ENCODE results near the gene MAMDC4.
"Not testable (repeated sequence)": the region's sequence is repeated elsewhere in the genome, so short reads cannot be mapped to it uniquely, and the experiment has no call there.

MAMDC4 gene

GRCh38 chr9:136881691-136882108 lies 29.6 kb downstream of the MAMDC4 start:
- Mint-ChIP-seq H3K4me3 (peak overlapping the region; percentile 76 to 84), H3K36me3 (ENCODE audit: insufficient read depth) (peaks cover 18% of the 10 kb centered on the region), H3K27ac (peak overlapping the region; percentile 85 to 90), H3K27me3 (no peaks in the 10 kb centered on the region), H3K4me1 (ENCODE audit: low read depth in 2 of 2) (peaks cover 15 to 20% of the 10 kb centered on the region in 2 donors), H3K9me3 (no peaks in the 10 kb centered on the region)
- no peak for ATAC-seq (replicated peaks)
- no peak for DNase-seq

DNA sequence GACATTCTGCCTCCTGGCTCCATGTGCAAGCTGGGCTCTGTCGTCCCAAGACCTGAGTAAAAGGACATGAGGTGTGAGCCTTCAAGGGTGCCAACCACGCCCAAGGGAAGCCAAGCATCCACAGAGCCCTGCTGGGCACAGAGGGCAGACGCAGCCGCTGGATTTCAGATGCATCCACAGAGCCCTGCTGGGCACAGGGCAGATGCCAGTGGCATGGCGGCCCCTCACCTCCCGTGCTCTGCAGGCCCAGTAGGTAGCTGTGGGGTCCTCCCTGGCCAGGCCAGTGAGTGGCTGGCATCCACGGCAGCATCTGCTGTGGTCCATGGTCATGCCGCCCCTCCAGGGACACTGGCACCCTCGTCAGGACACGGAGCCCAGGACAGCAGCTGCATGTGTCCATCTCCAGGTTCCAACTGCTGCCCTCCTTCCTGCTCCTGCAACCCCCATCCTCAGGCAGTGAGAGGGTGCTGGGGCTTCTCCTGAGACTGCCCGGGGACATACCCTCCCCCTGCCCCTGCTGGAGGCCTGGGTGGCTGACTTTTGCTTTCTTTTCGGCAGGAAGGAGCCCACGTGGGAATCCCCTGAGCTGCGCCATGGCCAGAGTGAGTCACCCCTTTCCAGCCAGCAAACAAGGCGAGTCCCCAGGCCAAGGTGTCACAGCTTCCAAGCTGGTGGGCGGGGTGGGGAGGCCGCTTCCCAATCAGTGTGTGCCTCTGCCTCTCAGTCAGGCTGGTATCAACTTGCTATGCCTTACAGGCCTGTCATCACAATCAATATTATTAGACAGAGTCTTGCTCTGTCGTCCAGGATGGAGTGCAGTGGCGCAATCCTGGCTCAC lies 30.2 kb downstream of the MAMDC4 start:
- Mint-ChIP-seq H3K4me3 (peak overlapping the region; percentile 76 to 84), H3K36me3 (ENCODE audit: insufficient read depth) (peaks cover 23% of the 10 kb centered on the region)
- ATAC-seq (replicated peaks) = peak; percentile 60

DNA sequence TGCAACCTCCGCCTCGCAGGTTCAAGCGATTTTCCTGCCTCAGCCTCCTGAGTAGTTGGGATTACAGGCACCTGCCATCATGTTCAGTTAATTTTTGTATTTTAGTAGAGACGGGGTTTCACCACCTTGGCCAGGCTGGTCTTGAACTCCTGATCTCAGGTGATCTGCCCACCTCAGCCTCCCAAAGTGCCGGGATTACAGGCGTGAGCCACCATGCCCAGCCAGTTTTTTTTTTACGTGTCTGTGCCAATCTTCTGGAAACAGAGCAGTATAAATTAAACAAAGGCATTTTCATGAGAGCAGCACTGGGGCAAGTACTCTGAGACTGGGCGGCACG lies 30.8 kb downstream of the MAMDC4 start:
- not testable (repeated sequence) for H3K9me3 Mint-ChIP-seq; ATAC-seq (replicated peaks)
- H3K4me1 Mint-ChIP-seq (ENCODE audit: low read depth in 2 of 2) = peaks cover 23 to 24% of the 10 kb centered on the region in 2 donors

More for the DNA sequence above, 30.2 kb downstream of the MAMDC4 start:
- peak; percentile 72 to 73 (median 72) for DNase-seq
- Mint-ChIP-seq H3K27ac (peak overlapping the region; percentile 85 to 90), H3K27me3 (no peaks in the 10 kb centered on the region), H3K4me1 (ENCODE audit: low read depth in 2 of 2) (peaks cover 20 to 23% of the 10 kb centered on the region in 2 donors), H3K9me3 (no peaks in the 10 kb centered on the region)

GRCh38 chr9:136883670-136884069 lies 31.5 kb downstream of the MAMDC4 start:
- H3K9me3 Mint-ChIP-seq; H3K4me3 Mint-ChIP-seq; H3K27ac Mint-ChIP-seq; ATAC-seq (replicated peaks); DNase-seq; H3K27me3 Mint-ChIP-seq: not testable (repeated sequence)
- Mint-ChIP-seq H3K36me3 (ENCODE audit: insufficient read depth) (peaks cover 25% of the 10 kb centered on the region), H3K4me1 (ENCODE audit: low read depth in 2 of 2) (peaks cover 27 to 28% of the 10 kb centered on the region in 2 donors)

More for the DNA sequence above, 30.8 kb downstream of the MAMDC4 start:
- DNase-seq, H3K27me3 Mint-ChIP-seq: not testable (repeated sequence)
- Mint-ChIP-seq H3K27ac (peak overlapping the region; percentile 85 to 90), H3K4me3 (peak overlapping the region; percentile 76 to 84), H3K36me3 (ENCODE audit: insufficient read depth) (peaks cover 25% of the 10 kb centered on the region)

DNA sequence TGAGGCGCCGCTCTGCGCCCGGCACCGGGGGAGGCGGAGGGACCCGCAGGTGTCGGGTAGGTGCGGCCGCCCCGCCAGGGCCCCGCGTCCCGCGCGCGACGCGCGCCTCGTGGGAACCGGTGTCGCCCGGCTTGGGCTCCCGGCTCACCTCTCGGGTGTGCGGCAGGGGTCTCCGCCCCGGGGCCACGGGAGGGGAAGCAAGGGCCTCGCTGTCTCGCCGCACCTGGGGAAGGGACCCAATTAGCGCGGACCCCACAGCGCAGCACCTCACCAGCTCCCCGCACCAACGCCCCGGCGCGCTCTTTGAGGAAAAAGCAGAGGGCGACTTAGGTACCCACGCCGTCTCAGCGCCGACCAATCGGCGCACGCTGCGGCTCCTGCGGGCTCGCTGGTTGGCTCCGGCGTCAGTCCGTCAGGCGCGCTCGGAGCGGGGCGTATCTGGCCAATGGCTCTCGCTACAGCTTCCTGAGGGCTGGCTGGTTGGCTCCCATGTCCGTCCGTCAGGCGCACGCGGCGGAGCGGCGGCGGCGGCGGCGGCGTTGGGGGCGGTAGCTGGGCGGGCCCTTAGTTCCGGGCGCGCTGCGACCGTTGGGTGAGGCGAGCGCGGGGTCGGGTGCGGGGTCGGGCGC lies 33.9 kb downstream of the MAMDC4 start, which contains the start of gene TRAF2:
Gene TRAF2, plus strand, starts transcription at position 567 of the 629 bp plus-strand sequence. CDS start 12,225 bp downstream, outside the sequence.
- H3K27ac Mint-ChIP-seq = peak within 1 kb of the TSS; percentile 89 to 97
- peaks cover 26 to 27% of the 10 kb centered on the region in 2 donors for H3K4me1 Mint-ChIP-seq (ENCODE audit: low read depth in 2 of 2)
- peak; percentile 94 to 97 (median 94) for DNase-seq
- H3K27me3 Mint-ChIP-seq = no peaks in the 10 kb centered on the region
- ATAC-seq (replicated peaks) = peak; percentile 85
- H3K36me3 Mint-ChIP-seq (ENCODE audit: insufficient read depth) = peaks cover 30% of the 10 kb centered on the region
- no peaks in the 10 kb centered on the region for H3K9me3 Mint-ChIP-seq
- H3K4me3 Mint-ChIP-seq = peak within 1 kb of the TSS; percentile 80 to 84

DNA sequence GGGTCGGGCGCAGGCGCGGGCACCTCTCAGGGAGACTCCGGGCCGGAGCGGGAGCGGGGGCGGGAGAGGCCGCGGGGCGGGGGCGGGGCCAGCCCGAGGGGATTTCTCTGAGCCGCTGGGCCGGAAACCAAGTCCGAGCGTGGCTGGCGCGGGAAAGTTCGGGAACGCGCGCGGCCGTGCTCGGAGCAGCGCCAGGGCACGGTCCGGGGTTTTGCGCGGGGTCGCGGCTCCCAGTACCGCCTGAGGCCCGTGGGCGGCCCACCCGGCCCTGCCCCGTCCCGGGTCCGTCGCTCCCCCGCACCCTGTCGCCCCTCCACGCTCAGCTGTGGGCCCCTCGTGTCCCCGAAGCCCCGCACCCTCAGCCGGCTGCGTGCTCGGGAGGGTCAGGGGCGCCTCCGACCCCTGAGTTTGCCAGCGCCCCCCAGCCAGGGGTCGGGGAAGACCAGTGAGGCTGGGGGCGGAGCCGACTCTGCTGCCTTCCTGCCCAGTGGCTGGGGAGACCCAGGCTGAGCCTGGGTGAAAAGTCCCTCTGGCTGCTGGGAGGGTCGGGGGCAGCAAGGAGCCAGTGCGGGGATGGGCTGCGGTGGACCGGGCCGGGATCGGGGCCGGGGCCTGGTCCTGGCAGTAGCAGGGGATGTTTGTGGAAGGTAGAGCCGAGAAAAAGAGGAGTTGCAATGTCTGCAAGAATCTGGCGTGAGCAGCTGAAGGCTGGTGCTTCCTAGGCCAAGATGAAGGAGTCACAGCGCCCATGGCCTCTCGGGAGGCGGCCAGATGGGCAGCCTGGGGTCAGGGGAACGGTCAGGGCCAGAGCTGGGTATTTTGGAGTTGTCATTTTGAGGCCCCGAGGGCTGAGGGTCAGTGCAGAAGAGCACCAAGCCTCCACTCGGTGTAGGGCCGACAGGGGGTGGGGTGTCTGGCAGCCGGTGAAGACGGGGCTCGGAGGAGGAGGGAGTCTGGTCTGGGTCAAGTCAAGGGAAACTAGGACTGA lies 34.8 kb downstream of the MAMDC4 start:
- Mint-ChIP-seq H3K27me3 (no peaks in the 10 kb centered on the region), H3K4me1 (ENCODE audit: low read depth in 2 of 2) (peaks cover 20 to 22% of the 10 kb centered on the region in 2 donors), H3K4me3 (peak overlapping the region; percentile 80 to 84), H3K9me3 (no peaks in the 10 kb centered on the region), H3K36me3 (ENCODE audit: insufficient read depth) (peaks cover 37% of the 10 kb centered on the region), H3K27ac (peak overlapping the region; percentile 89 to 97)
- peak; percentile 20 to 71 (median 69) for DNase-seq
- peak; percentile 55 for ATAC-seq (replicated peaks)

GRCh38 chr9:136888454-136888853 lies 36.3 kb downstream of the MAMDC4 start:
- Mint-ChIP-seq H3K4me1 (ENCODE audit: low read depth in 2 of 2) (peaks cover 13 to 15% of the 10 kb centered on the region in 2 donors), H3K9me3 (no peaks in the 10 kb centered on the region), H3K4me3 (no peak overlapping the region), H3K36me3 (ENCODE audit: insufficient read depth) (peaks cover 30% of the 10 kb centered on the region), H3K27me3 (no peaks in the 10 kb centered on the region), H3K27ac (peak overlapping the region in 1 of 2 donors; percentile 97)
- ATAC-seq (replicated peaks) (no peak), DNase-seq (no peak)

GRCh38 chr9:136889858-136890257 lies 37.7 kb downstream of the MAMDC4 start:
- H3K27ac Mint-ChIP-seq = peak overlapping the region in 1 of 2 donors; percentile 67
- peaks cover 36% of the 10 kb centered on the region for H3K36me3 Mint-ChIP-seq (ENCODE audit: insufficient read depth)
- peaks cover 20 to 24% of the 10 kb centered on the region in 2 donors for H3K4me1 Mint-ChIP-seq (ENCODE audit: low read depth in 2 of 2)
- no peaks in the 10 kb centered on the region for H3K9me3 Mint-ChIP-seq
- ATAC-seq (replicated peaks) (no peak), DNase-seq (no peak)
- H3K27me3 Mint-ChIP-seq = no peaks in the 10 kb centered on the region
- no peak overlapping the region for H3K4me3 Mint-ChIP-seq

DNA sequence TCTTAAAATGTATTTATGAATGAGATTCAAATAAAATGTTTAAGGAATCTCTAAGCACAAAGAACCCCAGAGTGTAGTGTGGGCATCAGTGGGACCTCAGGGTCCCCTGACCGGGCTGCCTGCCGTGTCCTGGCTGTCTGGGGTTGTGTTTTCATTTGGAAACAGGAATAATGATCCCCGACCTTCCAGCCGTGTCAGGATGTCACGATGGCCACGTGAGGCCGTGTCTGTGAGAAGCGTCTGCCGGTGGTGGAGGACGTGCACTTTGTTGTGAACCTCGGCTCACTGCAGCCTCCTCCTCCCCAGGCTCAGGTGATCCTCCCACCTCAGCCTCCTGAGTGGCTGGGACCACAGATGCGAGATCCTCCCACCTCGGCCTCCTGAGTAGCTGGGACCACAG lies 38.5 kb downstream of the MAMDC4 start:
- Mint-ChIP-seq H3K4me3 (no peak overlapping the region), H3K9me3 (no peaks in the 10 kb centered on the region), H3K27ac (no peak overlapping the region), H3K36me3 (ENCODE audit: insufficient read depth) (peaks cover 30% of the 10 kb centered on the region), H3K4me1 (ENCODE audit: low read depth in 2 of 2) (peaks cover 21 to 24% of the 10 kb centered on the region in 2 donors), H3K27me3 (no peaks in the 10 kb centered on the region)
- ATAC-seq (replicated peaks) = no peak
- DNase-seq = no peak

DNA sequence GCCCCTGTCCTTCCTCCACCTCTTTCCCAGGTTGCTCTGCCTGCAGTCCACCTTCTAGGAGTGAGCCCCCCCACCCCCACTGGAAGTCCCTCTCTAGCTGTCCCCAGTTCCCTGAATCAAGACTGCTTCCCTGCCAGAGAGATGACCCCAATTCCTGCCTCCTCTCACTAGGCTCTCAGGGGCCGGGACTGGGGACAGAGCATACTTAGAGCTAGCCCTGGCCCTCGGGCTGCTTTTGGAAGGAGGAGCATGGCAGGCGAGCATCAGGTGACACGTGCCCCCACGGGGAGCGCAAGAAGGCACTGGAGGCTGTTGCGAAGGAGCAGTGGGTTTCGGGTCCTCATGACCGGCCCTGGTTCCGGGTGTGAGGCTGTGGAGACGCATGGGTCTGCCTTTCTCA lies 43.9 kb downstream of the MAMDC4 start:
- peaks cover 34% of the 10 kb centered on the region for H3K36me3 Mint-ChIP-seq (ENCODE audit: insufficient read depth)
- no peak overlapping the region for H3K4me3 Mint-ChIP-seq
- no peaks in the 10 kb centered on the region for H3K9me3 Mint-ChIP-seq
- peaks cover 23 to 27% of the 10 kb centered on the region in 2 donors for H3K4me1 Mint-ChIP-seq (ENCODE audit: low read depth in 2 of 2)
- H3K27ac Mint-ChIP-seq = no peak overlapping the region
- no peaks in the 10 kb centered on the region for H3K27me3 Mint-ChIP-seq
- DNase-seq = no peak
- no peak for ATAC-seq (replicated peaks)

DNA sequence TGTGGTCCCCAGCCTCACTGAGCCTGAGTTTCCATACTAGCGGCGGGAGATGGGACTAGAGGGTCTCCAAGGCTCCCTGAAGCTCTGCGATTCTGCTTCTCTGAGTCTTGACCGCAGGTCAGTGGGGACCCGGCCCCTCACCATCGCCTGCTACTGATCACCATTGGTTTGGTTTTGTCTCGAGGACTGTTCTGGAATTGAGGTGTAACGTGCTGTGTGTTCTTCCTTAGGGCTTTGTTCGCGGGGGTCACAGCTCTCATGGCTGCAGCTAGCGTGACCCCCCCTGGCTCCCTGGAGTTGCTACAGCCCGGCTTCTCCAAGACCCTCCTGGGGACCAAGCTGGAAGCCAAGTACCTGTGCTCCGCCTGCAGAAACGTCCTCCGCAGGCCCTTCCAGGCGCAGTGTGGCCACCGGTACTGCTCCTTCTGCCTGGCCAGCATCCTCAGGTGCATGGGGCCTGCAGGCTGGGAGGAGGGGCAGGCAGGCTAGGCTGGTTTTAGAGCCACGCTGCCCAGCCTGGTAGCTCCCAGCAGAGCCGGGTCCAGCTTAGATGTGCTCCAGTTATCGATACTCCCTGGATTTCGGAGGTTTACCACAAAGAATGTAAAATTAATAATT lies 46.4 kb downstream of the MAMDC4 start:
- Mint-ChIP-seq H3K4me1 (ENCODE audit: low read depth in 2 of 2) (peaks cover 41 to 44% of the 10 kb centered on the region in 2 donors), H3K27ac (peak overlapping the region; percentile 29 to 68), H3K9me3 (no peaks in the 10 kb centered on the region), H3K27me3 (no peaks in the 10 kb centered on the region), H3K36me3 (ENCODE audit: insufficient read depth) (peaks cover 38% of the 10 kb centered on the region), H3K4me3 (no peak overlapping the region)
- no peak for ATAC-seq (replicated peaks)
- DNase-seq = no peak

DNA sequence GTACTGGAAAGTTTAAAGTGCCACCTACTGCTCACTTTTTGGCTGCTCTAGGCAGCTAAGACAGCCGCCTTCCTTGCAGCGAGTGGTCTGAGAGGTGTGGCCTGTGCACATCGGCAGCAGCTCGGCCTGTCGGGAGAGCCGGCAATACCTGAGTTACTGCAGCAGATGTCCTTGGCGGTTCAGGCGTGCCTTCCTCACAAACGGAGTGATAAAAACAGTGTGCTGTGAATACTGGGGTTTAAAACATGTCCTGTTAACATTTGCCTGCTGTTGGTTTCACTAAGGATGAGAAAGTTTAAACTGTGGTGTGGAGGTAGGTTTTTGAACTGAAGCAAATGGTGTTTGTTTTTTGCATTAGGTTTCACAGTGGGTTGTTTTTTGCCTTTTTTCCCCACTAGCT lies 47.0 kb downstream of the MAMDC4 start:
- peaks cover 32% of the 10 kb centered on the region for H3K36me3 Mint-ChIP-seq (ENCODE audit: insufficient read depth)
- DNase-seq (no peak), ATAC-seq (replicated peaks) (no peak)
- no peak overlapping the region for H3K4me3 Mint-ChIP-seq
- no peak overlapping the region for H3K27ac Mint-ChIP-seq
- H3K9me3 Mint-ChIP-seq = no peaks in the 10 kb centered on the region
- no peaks in the 10 kb centered on the region for H3K27me3 Mint-ChIP-seq
- peaks cover 40 to 42% of the 10 kb centered on the region in 2 donors for H3K4me1 Mint-ChIP-seq (ENCODE audit: low read depth in 2 of 2)

All from effector memory CD8-positive, alpha-beta T cell (primary cell).